Activated T-cell treated with anti-CD3 and anti-CD28 coated beads, Interleukin-2, amount 50 U/mL, for 1 hour (primary cell): ENCODE measurements around the gene BTBD17.

ENCODE experiments used
- DNase-seq: peaks from one replicate; pipeline ENCODE4 v3.0.0-alpha.2; 2020

BTBD17 gene

GRCh38 chr17:74387365-74388218 lies 25.9 kb upstream of the BTBD17 start:
- no peak for DNase-seq

- DNase-seq, result no peak
Observed at GRCh38 chr17:74386386-74386785, 24.7 kb upstream of the BTBD17 start.

GRCh38 chr17:74385201-74385600 lies 23.5 kb upstream of the BTBD17 start:
- DNase-seq, result no peak

- DNase-seq, result no peak
Observed at GRCh38 chr17:74383141-74383540, 21.5 kb upstream of the BTBD17 start.

- DNase-seq, result no peak
Observed at GRCh38 chr17:74380959-74381808, 19.5 kb upstream of the BTBD17 start.

- no peak for DNase-seq
Observed at GRCh38 chr17:74380086-74380958, 18.7 kb upstream of the BTBD17 start.

GRCh38 chr17:74379495-74380085 lies 17.9 kb upstream of the BTBD17 start:
- peak; percentile 91 for DNase-seq

- no peak for DNase-seq
Observed at GRCh38 chr17:74374858-74375257, 13.2 kb upstream of the BTBD17 start.

- DNase-seq, result no peak
Observed at GRCh38 chr17:74373838-74374606, 12.4 kb upstream of the BTBD17 start.

- no peak for DNase-seq
Observed at GRCh38 chr17:74372426-74372825, 10.8 kb upstream of the BTBD17 start.

GRCh38 chr17:74371653-74372147 lies 10.0 kb upstream of the BTBD17 start:
- DNase-seq, result no peak

- DNase-seq, result no peak
Observed at GRCh38 chr17:74369665-74370490, 8.2 kb upstream of the BTBD17 start.

GRCh38 chr17:74369221-74369620 lies 7.6 kb upstream of the BTBD17 start:
- DNase-seq, result peak; percentile 64

- DNase-seq, result peak; percentile 78
Observed at GRCh38 chr17:74368341-74369081, 6.8 kb upstream of the BTBD17 start.

GRCh38 chr17:74367206-74367605 lies 5.5 kb upstream of the BTBD17 start, which contains the start of gene GPR142:
Gene GPR142 (plus strand): TSS chr17:74367506. CDS start chr17:74369541, 2,035 bp downstream.
- DNase-seq, result no peak

GRCh38 chr17:74362810-74363498 lies 1.3 kb upstream of the BTBD17 start:
- no peak for DNase-seq

GRCh38 chr17:74362069-74362405 lies 369 bp upstream of the BTBD17 start:
- DNase-seq, result no peak

GRCh38 chr17:74360899-74361229 lies 804 bp downstream of the BTBD17 start:
- DNase-seq, result no peak

- DNase-seq, result no peak
Observed at GRCh38 chr17:74359916-74360315, 1.8 kb downstream of the BTBD17 start.
